GM12878 (cell line): ENCODE data around the gene GRIN2A. TPM values are rescaled to one million over a fixed set of nuclear protein-coding genes. Genes with fewer than 3 reads are reported as not detected.

Experiments
- E4F1 ChIP-seq: fragments of 450-650 bp; IDR thresholded peaks from 2 replicates; pipeline ENCODE4 v1.6.1; 2018; ENCODE audit warnings: borderline replicate concordance, mild to moderate bottlenecking; ENCODE audit not compliant: partially characterized antibody
- KLF5 ChIP-seq: fragments of 450-650 bp; IDR thresholded peaks from 2 replicates; pipeline ENCODE4 v1.6.1; 2014; ENCODE audit warnings: mild to moderate bottlenecking; ENCODE audit not compliant: partially characterized antibody
- ZNF592 ChIP-seq: fragments of 450-650 bp; IDR thresholded peaks from 2 replicates; pipeline ENCODE4 v1.6.1; 2017; ENCODE audit warnings: mild to moderate bottlenecking, moderate library complexity
- polyA plus RNA-seq, 11 experiments: library from polyadenylated mRNA; depleted of rRNA in 4 of 11; unstranded in 6 of 11; stranded (reverse) in 5 of 11; fragments of >200 nt; fragmentation: Nextera tagmentation in 4 of 11; fragmentation: Illumina TruSeq in 1 of 11; extraction: Ambion mirVana in 4 of 11; extraction: Trizol in 1 of 11; gene quantifications; 1 replicate in 1 of 11; 2 replicates in 10 of 11; pipeline versions ENCODE4 v1.2.1 to v1.2.3, GENCODE V29; 2011 to 2016; ENCODE audit warnings: inconsistent platforms in 2 of 11, missing spikeins in 2 of 11, low read depth in 1 of 11
- total RNA-seq, 4 experiments: library from RNA; depleted of rRNA in 3 of 4; stranded (reverse); fragments of >200 nt in 3 of 4; fragmentation: Illumina TruSeq in 1 of 4; extraction: Trizol in 1 of 4; gene quantifications; 2 replicates each; pipeline versions ENCODE4 v1.2.1 to v1.2.3, GENCODE V29; 2013 to 2021

GRIN2A gene
- total and polyA plus RNA-seq, 10 of the 15 experiments (the other 5 are each of a cell fraction or from before 2014, with no cell fraction given): 2.4 to 13.3 (median 7.3) TPM

DNA sequence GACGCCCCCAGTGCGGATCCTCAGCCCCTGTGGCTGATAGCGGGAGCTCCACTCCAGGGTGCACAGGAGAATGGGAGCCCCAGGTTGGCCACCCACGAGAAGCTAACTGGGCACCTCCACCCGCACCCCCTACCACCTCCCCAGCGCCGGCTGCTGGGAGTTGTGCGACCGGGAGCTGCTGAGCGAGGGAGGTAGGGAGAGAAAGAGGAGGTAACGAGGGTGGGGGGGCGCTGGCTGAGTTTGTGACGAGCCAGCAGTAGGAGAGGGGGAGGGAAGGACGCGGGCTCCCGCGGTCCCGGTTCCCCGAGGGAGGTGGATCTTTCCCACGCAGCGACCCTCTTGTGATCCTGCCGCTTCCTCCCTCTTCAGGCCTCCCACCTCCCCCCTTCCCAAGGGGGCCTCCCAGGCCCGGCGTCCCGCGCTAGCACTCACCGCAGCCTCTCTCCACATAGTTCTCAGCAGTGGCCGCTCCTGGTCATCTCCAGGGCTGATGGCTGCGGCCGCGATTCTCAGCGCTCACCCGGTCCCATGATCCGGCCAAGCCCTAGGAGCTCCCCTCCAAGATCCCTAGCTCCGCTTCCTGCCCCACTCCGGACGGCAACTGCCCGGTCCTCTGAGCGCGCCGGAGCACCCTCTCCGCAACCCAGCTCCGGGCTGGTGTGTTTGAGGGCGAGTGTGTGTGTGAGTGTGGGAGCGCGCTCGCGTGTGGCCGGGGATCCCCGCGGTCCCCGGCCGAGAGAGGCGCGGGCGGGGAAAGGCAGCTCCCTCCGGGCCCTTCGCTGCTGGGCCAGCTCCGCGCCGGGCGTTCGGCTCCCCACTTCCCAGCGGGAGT lies at the start of gene GRIN2A (continued):
- TF ChIP-seq ZNF592: no peak
- no peak for TF ChIP-seq KLF5
- TF ChIP-seq E4F1: no peak
